Measurements from ENCODE around the gene AOPEP.
A peak's percentile ranks its signal among the peaks of the same experiment; 100 is the strongest.

AOPEP gene

GRCh38 chr9:95003689-95004410 is 277.4 kb downstream of the AOPEP start:
- Mint-ChIP-seq H3K9me3 (no peaks in the 10 kb centered on the region), H3K27me3 (peaks cover 31 to 45% of the 10 kb centered on the region in 2 donors), H3K4me3 (peak overlapping the region; percentile 53 to 69), H3K4me1 (ENCODE audit: low read depth in 2 of 2) (peaks cover 2 to 5% of the 10 kb centered on the region in 2 donors), H3K27ac (no peak overlapping the region), H3K36me3 (ENCODE audit: insufficient read depth) (peaks cover 5% of the 10 kb centered on the region)
- DNase-seq (peak in 1 of 3 experiments; percentile 5), ATAC-seq (replicated peaks) (no peak)

- peak; percentile 76 for ATAC-seq (replicated peaks)
- H3K4me1 Mint-ChIP-seq (ENCODE audit: low read depth in 2 of 2) = peaks cover 2 to 5% of the 10 kb centered on the region in 2 donors
- H3K9me3 Mint-ChIP-seq = no peaks in the 10 kb centered on the region
- peak in 1 of 3 experiments; percentile 14 for DNase-seq
- peak overlapping the region; percentile 53 to 69 for H3K4me3 Mint-ChIP-seq
- H3K27ac Mint-ChIP-seq = no peak overlapping the region
- H3K27me3 Mint-ChIP-seq = peaks cover 24 to 37% of the 10 kb centered on the region in 2 donors
- peaks cover 5% of the 10 kb centered on the region for H3K36me3 Mint-ChIP-seq (ENCODE audit: insufficient read depth)
Observed at GRCh38 chr9:95004411-95005277, 278.1 kb downstream of the AOPEP start.

GRCh38 chr9:95005278-95006143 is 279.0 kb downstream of the AOPEP start:
- peaks cover 5% of the 10 kb centered on the region for H3K36me3 Mint-ChIP-seq (ENCODE audit: insufficient read depth)
- no peaks in the 10 kb centered on the region for H3K9me3 Mint-ChIP-seq
- DNase-seq (no peak), ATAC-seq (replicated peaks) (no peak)
- peak overlapping the region; percentile 59 to 68 for H3K4me3 Mint-ChIP-seq
- H3K27me3 Mint-ChIP-seq = peaks cover 18 to 31% of the 10 kb centered on the region in 2 donors
- H3K4me1 Mint-ChIP-seq (ENCODE audit: low read depth in 2 of 2) = peaks cover 2 to 5% of the 10 kb centered on the region in 2 donors
- no peak overlapping the region for H3K27ac Mint-ChIP-seq

- Mint-ChIP-seq H3K9me3 (no peaks in the 10 kb centered on the region), H3K27me3 (peaks cover 11 to 18% of the 10 kb centered on the region in 2 donors), H3K4me1 (ENCODE audit: low read depth in 2 of 2) (peaks cover 2 to 5% of the 10 kb centered on the region in 2 donors), H3K36me3 (ENCODE audit: insufficient read depth) (peaks cover 5% of the 10 kb centered on the region), H3K4me3 (no peak overlapping the region), H3K27ac (no peak overlapping the region)
- DNase-seq (no peak), ATAC-seq (replicated peaks) (no peak)
Observed at GRCh38 chr9:95007226-95007869, 280.8 kb downstream of the AOPEP start.

GRCh38 chr9:95008151-95008771 is 281.8 kb downstream of the AOPEP start:
- Mint-ChIP-seq H3K9me3 (no peaks in the 10 kb centered on the region), H3K27ac (no peak overlapping the region), H3K4me1 (ENCODE audit: low read depth in 2 of 2) (peaks cover 2 to 5% of the 10 kb centered on the region in 2 donors), H3K36me3 (ENCODE audit: insufficient read depth) (peaks cover 5% of the 10 kb centered on the region), H3K4me3 (no peak overlapping the region), H3K27me3 (peaks cover 1 to 9% of the 10 kb centered on the region in 2 donors)
- DNase-seq (no peak), ATAC-seq (replicated peaks) (no peak)

GRCh38 chr9:95009459-95009858 is 283.0 kb downstream of the AOPEP start:
- Mint-ChIP-seq H3K27ac (no peak overlapping the region), H3K4me1 (ENCODE audit: low read depth in 2 of 2) (peaks cover 0 to 2% of the 10 kb centered on the region in 2 donors), H3K9me3 (no peaks in the 10 kb centered on the region), H3K4me3 (no peak overlapping the region), H3K27me3 (no peaks in the 10 kb centered on the region), H3K36me3 (ENCODE audit: insufficient read depth) (peaks cover 5% of the 10 kb centered on the region)
- ATAC-seq (replicated peaks) (no peak), DNase-seq (no peak)

GRCh38 chr9:95010431-95010838 is 283.9 kb downstream of the AOPEP start:
- ATAC-seq (replicated peaks) (no peak), DNase-seq (no peak)
- H3K27ac Mint-ChIP-seq = no peak overlapping the region
- H3K4me3 Mint-ChIP-seq = no peak overlapping the region
- H3K27me3 Mint-ChIP-seq = no peaks in the 10 kb centered on the region
- H3K4me1 Mint-ChIP-seq (ENCODE audit: low read depth in 2 of 2) = no peaks in the 10 kb centered on the region
- H3K36me3 Mint-ChIP-seq (ENCODE audit: insufficient read depth) = peaks cover 5% of the 10 kb centered on the region
- no peaks in the 10 kb centered on the region for H3K9me3 Mint-ChIP-seq

GRCh38 chr9:95012035-95012708 is 285.7 kb downstream of the AOPEP start:
- ATAC-seq (replicated peaks) = no peak

GRCh38 chr9:95012902-95013301 is 286.4 kb downstream of the AOPEP start:
- ATAC-seq (replicated peaks) (no peak), DNase-seq (no peak)
- Mint-ChIP-seq H3K4me1 (ENCODE audit: low read depth in 2 of 2) (no peaks in the 10 kb centered on the region), H3K9me3 (no peaks in the 10 kb centered on the region), H3K4me3 (no peak overlapping the region), H3K27ac (no peak overlapping the region), H3K36me3 (ENCODE audit: insufficient read depth) (peaks cover 3% of the 10 kb centered on the region), H3K27me3 (no peaks in the 10 kb centered on the region)

More at GRCh38 chr9:95012035-95012708, 285.7 kb downstream of the AOPEP start:
- no peaks in the 10 kb centered on the region for H3K4me1 Mint-ChIP-seq (ENCODE audit: low read depth in 2 of 2)
- H3K36me3 Mint-ChIP-seq (ENCODE audit: insufficient read depth) = peaks cover 3% of the 10 kb centered on the region
- H3K27me3 Mint-ChIP-seq = no peaks in the 10 kb centered on the region
- DNase-seq = no peak
- no peaks in the 10 kb centered on the region for H3K9me3 Mint-ChIP-seq
- H3K4me3 Mint-ChIP-seq = no peak overlapping the region
- no peak overlapping the region for H3K27ac Mint-ChIP-seq

GRCh38 chr9:95014917-95015316 is 288.4 kb downstream of the AOPEP start:
- ATAC-seq (replicated peaks) (no peak), DNase-seq (no peak)
- Mint-ChIP-seq H3K4me3 (no peak overlapping the region), H3K27ac (no peak overlapping the region), H3K9me3 (no peaks in the 10 kb centered on the region), H3K36me3 (ENCODE audit: insufficient read depth) (peaks cover 3% of the 10 kb centered on the region), H3K4me1 (ENCODE audit: low read depth in 2 of 2) (peaks cover 0 to 1% of the 10 kb centered on the region in 2 donors), H3K27me3 (no peaks in the 10 kb centered on the region)

GRCh38 chr9:95015569-95015968 is 289.1 kb downstream of the AOPEP start:
- Mint-ChIP-seq H3K36me3 (ENCODE audit: insufficient read depth) (peaks cover 3% of the 10 kb centered on the region), H3K27me3 (no peaks in the 10 kb centered on the region), H3K4me3 (no peak overlapping the region), H3K9me3 (no peaks in the 10 kb centered on the region), H3K4me1 (ENCODE audit: low read depth in 2 of 2) (peaks cover 0 to 1% of the 10 kb centered on the region in 2 donors), H3K27ac (no peak overlapping the region)
- DNase-seq (no peak), ATAC-seq (replicated peaks) (no peak)

- Mint-ChIP-seq H3K9me3 (no peaks in the 10 kb centered on the region), H3K27ac (no peak overlapping the region), H3K27me3 (no peaks in the 10 kb centered on the region), H3K4me3 (no peak overlapping the region), H3K4me1 (ENCODE audit: low read depth in 2 of 2) (peaks cover 0 to 1% of the 10 kb centered on the region in 2 donors), H3K36me3 (ENCODE audit: insufficient read depth) (peaks cover 3% of the 10 kb centered on the region)
- ATAC-seq (replicated peaks) (no peak), DNase-seq (no peak)
Observed at GRCh38 chr9:95017062-95017461, 290.6 kb downstream of the AOPEP start.

Data from effector memory CD8-positive, alpha-beta T cell (primary cell).